EL (cell line): ENCODE measurements around the gene MAN2B2.
A peak's percentile ranks its signal among the peaks of the same experiment; 100 is the strongest.

Experiments used
- DNase-seq: peaks from one replicate; pipeline ENCODE4 v3.0.0-alpha.2; 2016

Gene MAN2B2

DNA sequence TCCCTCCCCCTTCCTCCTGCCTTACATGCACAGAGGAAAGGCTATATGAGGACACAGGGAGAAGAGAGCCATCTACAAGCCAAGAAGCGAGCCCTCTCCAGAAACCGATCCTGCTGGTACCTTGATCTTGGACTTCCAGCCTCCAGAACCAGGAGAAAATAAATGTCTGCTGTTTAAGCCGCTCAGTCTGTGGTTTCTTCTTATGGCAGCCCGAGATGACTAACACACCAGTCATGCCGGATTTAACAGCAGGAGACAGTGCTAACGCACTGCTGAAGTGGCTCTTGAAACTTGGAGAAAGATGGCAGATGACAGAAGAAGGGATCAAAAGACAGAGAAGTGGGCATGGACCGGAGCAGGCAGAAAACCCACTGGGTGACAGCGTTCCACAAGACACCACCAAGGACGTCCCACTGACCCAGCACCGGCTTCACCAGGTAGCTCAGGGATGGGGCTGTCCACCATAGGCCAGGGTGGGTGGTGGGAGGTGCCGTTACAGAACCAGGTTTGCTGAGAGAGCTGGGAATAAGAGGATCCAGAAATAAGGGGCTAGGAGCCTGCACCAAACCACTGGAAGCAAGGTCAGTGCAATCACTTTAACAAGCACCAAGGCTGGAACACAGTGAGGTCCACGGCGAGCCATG lies 6.2 kb upstream of the MAN2B2 start:
- peak; percentile 78 for DNase-seq

DNA sequence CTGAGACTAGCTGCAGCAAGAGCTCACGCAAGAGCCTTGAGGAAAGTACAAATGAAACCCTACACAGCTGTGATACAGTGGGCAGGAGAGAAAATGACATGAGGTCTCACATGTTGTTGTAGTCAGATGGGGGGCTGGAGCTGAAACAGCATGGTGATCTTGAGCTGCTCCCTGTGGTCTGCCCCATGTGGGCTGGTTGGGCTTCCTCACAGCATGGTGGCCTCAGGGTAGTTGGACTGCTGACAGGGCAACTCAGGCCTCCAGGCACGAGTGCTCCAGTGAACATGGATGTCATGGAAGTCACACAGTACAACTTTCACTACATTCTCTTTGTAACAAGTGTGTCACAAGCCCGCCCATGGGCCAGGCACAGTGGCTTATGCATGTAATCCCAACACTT lies 3.4 kb upstream of the MAN2B2 start:
- DNase-seq, result no peak

DNA sequence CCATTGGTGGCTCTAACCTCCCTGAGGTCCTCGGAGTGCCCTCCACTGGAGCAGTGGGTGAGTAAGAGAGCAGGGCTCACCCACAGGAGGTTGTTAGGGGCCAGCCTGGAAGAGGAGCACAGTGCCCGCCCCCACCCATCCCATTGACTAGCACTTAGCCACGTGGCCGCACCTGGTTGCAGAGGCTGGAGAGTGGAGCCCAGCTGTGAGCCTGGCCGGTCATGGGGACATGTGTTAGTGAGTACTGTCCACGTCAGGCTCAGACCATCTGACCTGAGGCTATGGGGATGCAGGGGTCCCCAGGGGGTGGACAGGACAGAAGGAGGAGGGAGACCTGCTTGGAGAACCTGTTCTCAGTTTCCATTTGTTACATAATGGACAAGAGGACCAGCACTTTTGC lies 1.4 kb upstream of the MAN2B2 start:
- DNase-seq, result no peak

DNA sequence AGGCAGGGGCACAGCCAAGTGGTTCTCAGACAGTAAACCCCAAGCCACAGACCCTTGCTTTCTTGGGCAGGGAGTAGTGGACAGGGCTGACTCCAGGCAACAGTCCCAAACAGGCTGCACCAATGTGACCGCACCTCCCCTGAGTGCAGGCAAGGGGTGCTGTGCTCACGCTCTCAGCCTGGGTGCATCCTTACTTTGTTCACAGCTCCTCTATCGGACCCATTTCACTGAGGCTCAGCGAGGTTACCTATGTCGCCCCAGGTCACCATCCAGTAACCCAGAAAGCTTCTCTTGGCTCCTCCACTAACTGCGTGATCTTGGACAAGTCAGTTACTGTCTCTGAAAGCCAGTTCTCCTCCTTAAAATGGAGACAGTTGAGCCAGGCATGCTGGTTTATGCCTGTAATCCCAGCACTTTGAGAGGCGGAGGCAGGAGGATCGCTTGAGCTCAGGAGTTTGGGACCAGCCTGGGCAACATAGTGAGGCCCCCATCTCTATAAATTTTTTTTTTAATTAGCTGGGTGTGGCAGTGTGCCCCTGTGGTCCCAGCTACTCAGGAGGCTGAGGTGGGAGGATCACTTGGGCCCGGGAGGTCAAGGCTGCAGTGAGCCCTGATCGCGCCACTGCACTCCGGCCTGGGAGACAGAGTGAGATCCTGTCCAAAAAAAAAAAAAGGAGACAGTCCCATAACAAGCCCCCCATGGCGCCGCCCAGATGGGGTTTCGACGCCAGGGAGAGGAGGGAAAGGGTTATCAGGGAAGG lies 823 bp upstream of the MAN2B2 start:
- no peak for DNase-seq

DNA sequence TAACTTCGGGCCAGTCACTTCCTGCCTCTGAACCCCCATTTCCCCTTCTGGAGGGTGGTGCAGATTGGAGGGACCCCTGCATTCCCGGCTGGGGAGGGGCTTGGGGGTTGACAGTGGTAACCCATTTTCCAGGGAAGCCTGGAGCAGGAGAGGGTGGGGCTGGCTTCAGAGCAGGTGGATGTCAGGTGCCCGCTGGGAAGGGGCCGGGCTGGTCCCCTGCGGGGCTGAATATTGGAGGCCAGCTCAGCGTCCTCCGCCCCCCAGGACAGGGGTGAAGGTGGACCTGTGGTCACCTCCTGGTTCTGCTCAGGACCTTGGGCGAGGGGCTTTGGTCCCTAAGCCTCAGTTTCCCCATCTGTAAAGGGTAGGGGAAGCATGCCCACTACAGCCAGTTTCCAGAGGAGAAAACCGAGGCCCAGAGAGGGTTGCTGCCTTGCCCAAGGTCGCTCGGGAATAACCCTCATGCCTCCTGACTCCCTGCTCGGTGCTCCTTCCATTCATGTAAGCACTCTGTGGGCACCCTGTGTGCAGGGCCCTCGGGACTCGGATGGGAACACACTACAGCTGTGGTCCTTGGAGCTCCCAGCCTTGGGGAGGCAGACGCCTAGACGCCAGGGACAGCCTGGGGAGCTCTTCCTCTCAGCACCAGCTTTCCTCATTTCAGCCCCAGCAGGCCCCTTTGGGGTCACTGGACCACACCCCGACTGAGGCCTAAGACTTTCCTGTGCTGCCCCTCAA lies 683 bp downstream of the MAN2B2 start:
- no peak for DNase-seq

DNA sequence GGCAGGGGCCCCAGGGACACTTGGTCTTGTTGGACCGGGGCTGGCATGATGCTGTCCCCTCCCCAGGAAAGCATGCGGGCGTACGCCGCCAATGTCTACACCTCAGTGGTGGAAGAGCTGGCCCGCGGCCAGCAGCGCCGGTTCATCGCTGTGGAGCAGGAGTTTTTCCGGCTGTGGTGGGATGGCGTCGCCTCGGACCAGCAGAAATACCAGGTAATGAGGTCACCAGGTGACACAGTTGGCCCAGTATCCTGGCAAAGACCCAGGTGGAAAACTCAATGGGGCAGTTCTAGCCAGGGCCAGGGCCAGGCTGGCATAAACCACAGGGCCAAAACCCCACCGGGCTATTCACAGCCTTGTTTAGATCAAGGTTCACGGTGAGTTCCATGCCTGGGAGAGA lies 1.5 kb downstream of the MAN2B2 start:
- DNase-seq, result no peak

DNA sequence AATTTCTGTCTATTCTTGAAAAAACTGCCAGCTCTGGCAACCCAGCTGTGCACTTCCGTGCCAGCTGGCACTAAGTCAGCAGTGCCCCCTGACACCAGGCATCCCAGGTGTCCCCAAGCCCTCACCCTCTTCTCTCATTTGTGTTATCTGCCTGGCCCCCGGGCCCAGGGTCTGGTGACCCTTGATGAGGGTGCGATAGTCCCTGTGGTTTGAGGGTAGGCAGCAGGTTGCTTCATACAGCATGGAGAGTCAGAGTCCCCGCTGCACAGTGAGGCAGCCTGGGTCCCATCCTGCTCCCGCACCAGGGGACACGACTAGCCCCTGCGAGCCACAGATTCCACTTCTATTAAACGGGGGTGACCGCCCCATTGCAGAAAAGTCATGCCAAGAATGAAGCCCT lies 1.9 kb downstream of the MAN2B2 start:
- DNase-seq, result no peak

DNA sequence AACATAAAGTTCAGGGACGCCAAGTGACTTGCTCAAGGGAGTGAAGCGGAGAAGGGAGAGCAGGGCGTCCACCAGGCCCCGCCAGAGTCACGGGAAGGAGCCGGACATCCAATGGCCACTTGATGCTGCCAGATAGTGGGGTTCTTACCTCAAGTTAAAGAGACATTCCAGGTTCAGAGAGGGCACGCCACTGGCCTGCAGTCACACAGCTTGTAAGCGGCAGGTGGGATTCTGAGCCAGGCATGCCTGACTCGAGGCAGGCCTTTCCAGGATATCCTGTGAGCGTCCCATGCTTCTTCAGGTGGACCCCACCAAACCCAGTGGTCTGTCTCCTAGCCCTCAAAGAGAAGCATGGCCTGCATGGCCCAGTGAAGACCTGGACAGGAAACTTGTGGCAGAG lies 2.4 kb downstream of the MAN2B2 start:
- no peak for DNase-seq

DNA sequence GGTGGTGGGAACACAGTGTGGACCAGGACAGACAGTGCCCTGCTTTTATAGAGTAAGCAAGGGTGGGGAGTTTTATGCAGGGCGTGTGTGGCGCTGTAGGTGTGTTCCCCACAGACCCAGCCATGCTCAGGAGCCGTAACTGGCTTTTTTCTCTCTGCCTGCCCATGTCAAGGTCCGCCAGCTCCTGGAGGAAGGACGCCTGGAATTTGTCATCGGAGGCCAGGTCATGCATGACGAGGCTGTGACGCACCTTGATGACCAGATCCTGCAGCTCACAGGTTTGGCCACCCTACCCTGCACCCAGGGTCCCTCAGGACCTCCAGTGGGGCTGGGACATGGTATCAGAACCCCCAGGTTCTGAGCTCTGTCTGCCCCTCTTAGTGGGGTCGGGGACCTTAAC lies 3.2 kb downstream of the MAN2B2 start:
- no peak for DNase-seq

DNA sequence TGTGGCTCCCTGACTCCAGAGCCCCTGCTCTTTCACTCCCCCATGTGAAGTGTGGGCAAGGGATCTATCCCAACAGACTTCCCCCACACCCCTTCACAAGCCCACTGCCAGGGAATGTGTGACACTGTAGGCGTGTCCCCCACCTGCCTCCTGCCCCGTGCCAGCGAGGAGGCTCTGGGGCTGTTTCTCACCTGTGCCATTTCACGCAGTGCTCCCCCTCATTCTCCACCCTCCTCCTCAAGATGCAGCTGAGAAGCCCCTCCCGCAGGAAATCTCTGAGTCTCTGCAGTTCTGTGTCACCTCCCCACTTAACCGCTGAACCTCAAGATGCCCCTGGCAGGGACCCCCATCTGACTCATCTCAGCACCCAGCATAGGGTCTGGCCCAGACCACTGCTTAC lies 5.4 kb downstream of the MAN2B2 start:
- no peak for DNase-seq

DNA sequence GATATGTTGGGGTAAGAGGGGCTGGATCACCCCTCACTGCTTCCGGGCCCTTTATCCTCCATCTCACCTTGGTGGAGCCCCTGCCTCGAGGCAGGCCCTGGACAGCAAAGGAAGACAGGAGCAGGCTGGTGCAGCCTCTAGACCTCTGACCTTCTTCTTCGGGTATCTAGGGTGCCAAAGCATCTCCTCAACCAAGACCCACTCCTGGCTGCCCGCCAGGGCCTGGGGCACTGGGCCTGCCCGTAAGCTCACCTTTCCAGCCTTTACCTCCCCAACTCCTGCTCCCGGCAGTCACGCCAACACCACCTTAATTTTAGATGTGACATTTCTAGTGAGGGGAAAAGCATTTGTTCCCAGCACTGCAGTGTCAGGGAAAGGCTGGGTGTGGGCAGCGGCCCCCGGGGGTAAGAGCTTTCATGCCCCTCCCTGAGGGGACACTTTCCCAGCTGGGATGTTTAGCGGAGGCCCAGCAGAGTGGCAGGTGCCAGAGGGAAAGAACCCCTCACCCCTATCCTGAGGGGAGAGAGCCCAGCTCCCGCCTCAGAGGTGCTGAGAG lies 6.7 kb downstream of the MAN2B2 start:
- no peak for DNase-seq

DNA sequence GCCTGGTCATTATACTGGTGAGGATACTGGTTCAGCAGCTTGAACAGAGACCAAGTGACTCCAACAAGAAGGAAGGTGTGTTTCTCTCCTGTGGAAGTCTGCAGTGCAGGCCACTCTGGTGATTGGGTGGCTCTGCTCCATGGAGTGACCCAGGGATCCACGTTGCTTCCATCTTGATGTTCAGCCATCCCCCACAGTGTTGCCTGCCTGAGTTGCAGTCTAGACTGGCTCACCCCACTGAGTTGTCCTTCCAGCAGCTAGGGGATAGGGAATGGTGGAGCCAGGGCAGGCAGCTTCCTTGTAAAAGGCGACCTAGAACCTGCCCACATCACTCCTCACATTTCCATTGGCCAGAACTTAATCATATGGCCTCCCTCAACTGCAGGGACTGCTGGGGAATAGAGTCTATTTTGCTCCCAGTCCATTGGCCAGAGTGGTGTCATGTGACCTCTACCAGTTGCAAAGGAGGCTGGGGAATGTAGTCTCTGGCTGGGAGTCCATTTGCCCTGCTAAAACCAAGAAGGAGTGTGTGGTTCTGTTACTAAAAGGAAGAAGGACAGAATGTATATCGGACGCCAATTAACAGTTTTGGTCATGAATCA lies 8.0 kb downstream of the MAN2B2 start:
- peak; percentile 19 for DNase-seq

DNA sequence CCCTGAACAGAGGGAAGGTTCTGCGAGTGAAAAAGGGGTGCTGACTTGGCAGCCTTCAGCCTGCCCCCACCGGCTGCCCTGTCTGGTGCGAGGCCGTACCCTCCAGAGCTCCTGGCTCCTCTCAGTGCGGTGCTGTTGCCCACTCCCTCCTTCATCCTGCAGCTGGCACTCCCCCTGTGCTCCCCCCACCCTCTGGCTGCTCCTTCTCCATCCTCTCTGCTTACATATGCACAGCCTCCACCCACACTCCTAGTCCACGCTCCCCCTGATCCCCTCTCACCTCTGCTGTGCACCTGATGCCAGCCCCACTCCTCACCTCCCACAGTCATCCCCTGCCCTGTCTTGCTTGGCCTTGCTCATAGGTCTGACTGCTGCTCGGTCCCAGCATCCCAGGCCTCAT lies 9.9 kb downstream of the MAN2B2 start:
- DNase-seq, result no peak

DNA sequence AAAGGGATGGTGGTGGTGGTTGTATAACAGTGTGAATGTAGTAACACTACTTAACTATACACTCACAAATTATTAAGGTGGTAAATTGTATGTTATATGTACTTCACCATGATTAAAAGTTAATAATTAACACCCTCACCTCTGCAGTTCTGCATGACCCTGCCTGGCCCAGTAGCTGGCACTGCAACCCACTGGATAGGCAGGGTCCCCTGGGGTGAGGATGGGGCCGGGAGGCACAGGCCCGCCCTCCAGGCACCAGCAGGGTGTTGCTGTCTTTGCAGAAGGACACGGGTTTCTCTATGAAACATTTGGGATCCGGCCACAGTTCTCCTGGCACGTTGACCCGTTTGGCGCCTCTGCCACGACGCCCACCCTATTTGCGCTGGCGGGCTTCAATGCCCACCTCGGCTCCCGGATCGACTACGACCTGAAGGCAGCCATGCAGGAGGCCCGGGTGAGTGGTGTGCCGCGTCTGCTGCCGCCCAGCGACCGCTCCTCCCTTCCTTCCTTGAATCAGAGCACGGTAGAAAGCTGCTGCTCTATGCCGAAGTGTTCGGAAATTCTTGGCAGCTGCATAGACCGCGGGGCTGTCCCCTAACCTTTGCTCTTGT lies 11.8 kb downstream of the MAN2B2 start:
- DNase-seq, result no peak

DNA sequence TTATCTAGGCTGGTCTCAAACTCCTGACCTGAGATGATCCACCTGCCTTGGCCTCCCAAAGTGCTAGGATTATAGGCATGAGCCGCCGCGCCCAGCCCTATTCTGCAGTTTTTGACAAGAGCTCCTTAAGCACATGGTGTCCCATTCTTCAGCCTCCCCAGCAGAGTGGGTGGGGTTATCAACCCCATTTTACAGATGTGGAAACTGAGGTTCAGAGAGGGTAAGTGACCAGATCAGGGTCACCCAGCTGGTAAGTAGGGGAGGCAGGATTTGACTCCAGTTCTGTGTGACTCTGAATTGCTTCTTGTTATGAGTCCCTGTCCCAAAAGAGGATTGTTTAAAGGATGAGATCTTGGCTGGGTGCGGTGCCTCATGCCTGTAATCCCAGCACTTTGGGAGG lies 14.5 kb downstream of the MAN2B2 start:
- no peak for DNase-seq

DNA sequence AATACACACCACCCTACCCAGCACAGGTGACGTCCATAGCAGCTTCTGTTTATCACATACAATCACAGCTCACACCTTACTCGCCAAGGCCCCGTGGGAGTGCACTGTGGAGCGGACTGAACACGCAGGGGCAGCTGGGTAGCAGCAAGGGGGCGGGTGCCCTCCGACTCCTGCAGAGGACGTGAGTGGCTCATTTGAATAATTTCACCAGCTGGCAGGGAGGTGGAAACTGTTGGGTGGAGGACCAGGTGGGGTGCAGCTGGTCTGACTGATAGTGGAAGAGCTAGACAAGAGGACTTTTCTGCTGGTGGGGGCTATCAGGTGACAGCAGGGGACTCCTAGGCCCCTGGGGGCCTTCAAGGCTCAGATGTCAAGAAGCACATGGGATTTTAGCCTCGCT lies 16.3 kb downstream of the MAN2B2 start:
- DNase-seq, result no peak

DNA sequence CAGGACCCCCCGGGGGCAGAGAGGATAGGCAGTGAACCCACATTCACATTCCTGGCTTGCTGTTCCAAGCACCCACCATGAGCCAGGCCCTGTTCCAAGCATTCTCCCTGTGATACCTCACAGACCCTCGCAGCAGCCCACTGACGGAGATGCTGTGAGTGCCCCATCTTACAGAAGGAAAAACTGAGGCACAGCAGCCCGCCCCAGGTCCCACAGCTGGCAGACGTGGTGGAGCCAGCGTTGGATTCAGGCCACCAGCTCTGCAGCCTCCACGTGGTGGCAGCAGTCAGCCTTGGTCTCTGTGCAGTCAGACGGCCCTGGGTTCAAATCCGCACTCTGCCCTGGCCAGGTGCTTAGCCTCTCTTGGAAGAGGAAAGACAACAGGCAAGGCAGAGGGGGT lies 16.8 kb downstream of the MAN2B2 start:
- DNase-seq, result no peak

DNA sequence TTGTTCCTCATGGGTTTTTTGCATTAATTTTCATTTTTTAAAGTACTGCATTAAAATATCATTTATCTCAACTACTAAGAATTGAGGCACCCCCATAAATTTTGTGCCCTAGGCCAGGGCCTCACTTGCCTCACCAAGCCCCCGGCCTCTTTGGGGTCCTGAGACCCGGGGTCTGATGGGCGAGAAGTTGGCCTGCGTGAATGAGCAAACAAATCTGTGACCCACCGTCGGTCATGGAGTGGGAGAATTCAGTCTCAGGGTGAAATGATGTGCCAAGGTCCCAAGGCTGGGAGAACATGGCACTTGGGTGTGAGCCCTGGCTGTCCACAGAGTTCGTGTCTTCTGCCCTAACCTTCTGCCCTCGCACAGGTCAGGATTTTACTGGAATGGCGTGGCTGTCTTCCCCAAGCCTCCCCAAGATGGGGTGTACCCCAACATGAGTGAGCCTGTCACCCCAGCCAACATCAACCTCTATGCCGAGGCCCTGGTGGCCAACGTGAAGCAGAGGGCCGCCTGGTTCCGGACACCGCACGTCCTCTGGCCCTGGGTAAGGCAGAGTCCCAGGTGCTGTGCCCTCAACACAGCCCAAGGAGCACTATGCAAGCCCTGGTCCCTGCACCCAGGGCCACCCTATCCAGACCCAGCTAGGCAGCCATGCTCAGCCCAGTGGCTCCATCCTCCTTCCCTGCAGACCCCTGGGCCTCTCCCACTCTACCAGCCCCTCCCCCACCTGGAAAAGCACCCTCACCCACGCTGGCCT lies 18.0 kb downstream of the MAN2B2 start:
- DNase-seq, result no peak

DNA sequence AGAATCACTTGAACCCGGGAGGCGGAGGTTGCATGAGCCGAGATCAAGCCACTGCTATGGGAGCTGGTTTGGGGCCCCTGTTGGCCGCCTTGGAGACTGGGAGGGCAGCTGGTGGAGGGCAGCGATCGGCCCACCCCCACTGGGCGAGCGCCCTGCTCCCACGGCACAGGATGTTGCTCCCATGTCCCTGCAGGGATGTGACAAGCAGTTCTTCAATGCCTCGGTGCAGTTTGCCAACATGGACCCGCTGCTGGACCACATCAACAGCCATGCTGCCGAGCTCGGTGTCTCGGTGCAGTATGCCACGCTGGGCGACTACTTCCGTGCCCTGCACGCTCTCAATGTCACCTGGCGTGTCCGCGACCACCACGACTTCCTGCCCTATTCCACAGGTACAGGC lies 19.4 kb downstream of the MAN2B2 start:
- no peak for DNase-seq

DNA sequence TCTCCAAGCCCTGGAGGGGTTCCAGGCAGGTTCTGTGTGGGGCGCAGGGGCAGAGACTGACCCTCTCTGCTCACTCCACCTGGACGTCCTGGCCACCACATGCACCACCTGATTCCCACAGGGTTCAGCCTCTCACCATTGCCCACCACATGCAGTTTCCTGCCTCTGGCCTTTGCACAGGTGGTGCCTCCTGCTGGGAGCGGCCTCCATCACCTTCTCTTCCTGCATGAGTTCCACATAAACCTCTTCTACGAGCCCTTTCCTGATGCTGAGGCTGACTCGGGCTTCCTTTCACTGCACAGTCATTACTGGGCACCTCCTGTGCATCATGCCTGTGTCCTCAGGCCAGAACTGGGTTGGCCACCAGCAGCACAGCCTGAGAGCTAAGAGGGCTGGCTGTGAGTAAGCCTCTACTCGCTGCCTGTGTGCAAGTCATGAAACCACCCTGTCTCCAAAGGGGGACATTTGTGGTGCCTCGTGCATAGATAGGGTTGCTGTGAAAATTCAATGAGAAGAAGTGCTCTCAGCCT lies 19.9 kb downstream of the MAN2B2 start:
- DNase-seq, result no peak

DNA sequence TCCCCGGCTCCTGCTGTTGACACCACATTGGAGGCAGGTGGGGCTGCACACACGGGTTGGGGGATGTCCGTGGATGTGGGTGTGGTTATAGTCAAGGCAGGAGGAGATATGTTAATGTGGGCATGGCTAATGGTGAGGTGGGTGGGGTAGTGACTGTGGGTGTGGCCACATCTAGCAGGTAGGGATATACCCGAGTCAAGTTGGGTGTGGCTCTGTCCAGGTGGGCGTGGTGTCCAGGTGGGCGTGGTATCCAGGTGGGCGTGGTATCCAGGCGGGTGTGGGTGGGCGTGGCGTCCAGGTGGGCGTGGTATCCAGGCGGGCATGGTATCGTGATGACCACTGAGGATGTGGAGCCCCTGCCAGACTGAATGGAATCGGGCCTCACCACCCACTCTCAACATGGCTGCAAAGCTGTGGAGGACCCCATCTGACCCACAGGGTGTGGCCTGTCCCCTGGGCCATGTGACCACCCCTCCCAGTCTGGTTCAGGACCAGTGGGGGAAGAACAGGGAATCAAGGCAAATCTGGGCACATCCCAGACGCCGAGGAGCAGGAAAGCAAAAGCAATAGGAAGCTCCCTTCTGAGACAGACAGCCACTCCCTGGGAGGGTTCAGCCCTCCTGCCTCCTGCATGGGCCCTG lies 21.0 kb downstream of the MAN2B2 start:
- no peak for DNase-seq
